ENCODE data around the gene USP7.
"Not testable (repeated sequence)": the region's sequence is repeated elsewhere in the genome, so short reads cannot be mapped to it uniquely, and the experiment has no call there.

Gene USP7

DNA sequence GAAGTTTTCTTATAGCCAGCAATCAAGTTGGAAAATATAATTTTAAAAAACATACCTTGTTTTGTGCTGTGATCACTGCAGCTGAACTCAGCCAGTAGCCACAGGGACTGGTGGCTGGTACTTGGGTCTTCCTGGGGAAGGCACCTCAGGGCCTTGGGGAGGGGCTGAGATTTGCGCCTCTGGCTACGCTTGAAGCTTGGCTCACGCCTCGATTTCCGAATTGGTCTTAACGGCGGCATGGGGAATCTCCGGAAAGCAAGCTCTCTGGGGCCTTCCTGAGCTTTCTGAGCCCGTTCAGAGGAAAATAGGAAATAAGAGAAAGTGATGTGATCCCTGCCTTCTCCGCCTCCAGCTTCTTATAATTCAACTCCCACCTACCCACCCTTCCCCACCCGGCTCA lies 11.3 kb upstream of the USP7 start:
- in situ Hi-C loops (cut with MboI; ENCODE audit: low sequenced_read_pairs) = no loop called here

- in situ Hi-C loops (cut with MboI; ENCODE audit: low sequenced_read_pairs) = no loop called here
Observed at GRCh38 chr16:8972843-8973586, 9.3 kb upstream of the USP7 start.

GRCh38 chr16:8971416-8971815 lies 7.7 kb upstream of the USP7 start:
- in situ Hi-C loops (cut with MboI; ENCODE audit: low sequenced_read_pairs) = no loop called here

- in situ Hi-C loops (cut with MboI; ENCODE audit: low sequenced_read_pairs) = not testable (repeated sequence)
Observed at GRCh38 chr16:8969202-8969897, 5.6 kb upstream of the USP7 start.

GRCh38 chr16:8968054-8968453 lies 4.3 kb upstream of the USP7 start:
- in situ Hi-C loops (cut with MboI; ENCODE audit: low sequenced_read_pairs) = not testable (repeated sequence)

DNA sequence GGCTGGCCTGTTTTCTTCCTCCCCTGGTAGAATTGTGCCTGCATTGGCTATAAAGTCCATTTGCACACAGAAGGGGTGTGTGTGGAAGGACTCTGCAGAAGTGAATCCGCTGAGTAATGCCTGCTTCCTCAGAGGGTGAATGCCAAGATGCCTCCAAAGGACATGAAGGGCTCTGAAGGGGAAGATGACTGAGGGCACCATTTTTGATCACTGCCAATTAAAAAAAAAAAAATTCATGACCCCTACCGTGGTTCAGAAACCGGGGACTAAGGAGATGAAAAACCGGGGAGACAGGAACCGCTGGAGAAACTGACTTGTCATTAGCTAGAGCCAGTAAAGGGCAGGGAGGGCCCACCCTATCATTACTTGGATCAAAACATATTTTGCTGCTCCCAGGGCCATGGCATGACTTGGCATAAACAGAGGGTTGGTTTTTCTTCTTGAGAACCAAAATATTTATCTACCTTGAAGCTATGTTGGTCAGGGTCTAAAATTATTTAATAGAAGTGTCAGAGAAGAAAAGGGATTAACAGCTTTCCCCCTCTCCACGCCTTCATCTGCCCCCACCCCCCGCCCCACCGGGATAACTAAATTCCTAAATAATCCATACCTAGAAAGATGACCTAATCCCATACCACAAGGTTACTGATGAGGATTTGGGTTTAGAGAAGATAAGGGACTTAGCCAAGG lies 3.6 kb upstream of the USP7 start:
- in situ Hi-C loops (cut with MboI; ENCODE audit: low sequenced_read_pairs) = no loop called here

- in situ Hi-C loops (cut with MboI; ENCODE audit: low sequenced_read_pairs) = no loop called here
Observed at GRCh38 chr16:8966817-8967131, 3.1 kb upstream of the USP7 start.

DNA sequence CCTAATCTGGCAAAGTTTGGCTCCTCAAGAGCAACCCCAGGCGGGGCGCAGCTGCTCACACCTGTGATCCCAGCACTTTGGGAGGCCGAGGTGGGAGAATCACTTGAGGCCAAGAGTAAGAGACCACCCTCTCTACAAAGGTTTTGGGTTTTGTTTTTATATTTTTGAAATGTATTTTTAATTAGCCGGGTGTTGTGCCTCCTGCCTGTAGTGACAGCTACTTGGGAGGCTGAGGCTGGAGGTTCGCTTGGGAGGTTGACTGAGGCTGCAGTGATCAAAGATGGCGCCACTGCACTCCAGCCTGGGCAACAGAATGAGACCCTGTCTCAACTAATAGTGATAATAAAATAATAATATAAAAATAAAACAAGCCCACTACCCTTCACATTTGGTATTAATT lies 756 bp upstream of the USP7 start:
- in situ Hi-C loops (cut with MboI; ENCODE audit: low sequenced_read_pairs) = no loop called here

- in situ Hi-C loops (cut with MboI; ENCODE audit: low sequenced_read_pairs) = no loop called here
Observed at GRCh38 chr16:8963010-8963820, 491 bp downstream of the USP7 start.

DNA sequence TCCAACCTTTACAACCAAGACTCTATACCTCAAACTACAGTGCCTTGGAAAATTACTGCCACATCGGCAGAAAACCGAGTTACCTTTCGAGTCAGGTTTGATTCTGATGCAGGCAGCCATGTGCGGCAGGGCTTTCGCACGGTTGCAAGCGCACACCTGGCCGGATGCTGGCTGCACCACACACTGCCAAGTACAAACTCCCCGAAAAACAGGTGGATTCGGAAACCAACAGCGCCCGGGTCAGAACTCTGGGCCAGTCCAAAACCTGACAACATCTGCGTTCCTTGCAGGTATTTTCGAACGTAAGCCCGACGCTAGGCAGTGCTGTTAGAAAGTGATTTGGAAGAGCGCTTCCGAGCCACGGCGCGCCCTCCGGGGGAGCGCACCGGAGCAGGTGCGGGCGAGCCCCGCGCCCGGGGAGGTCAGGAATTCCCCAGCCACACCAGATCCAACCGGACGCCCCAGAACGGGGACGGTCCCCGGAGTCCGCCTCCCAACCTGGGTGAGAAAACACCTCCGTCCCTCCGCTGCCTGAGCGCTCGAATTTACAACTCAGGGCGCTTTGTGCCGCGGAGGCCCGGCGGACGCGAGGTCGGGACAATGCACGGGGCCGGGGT lies 1.2 kb downstream of the USP7 start:
- in situ Hi-C loops (cut with MboI; ENCODE audit: low sequenced_read_pairs) = no loop called here

DNA sequence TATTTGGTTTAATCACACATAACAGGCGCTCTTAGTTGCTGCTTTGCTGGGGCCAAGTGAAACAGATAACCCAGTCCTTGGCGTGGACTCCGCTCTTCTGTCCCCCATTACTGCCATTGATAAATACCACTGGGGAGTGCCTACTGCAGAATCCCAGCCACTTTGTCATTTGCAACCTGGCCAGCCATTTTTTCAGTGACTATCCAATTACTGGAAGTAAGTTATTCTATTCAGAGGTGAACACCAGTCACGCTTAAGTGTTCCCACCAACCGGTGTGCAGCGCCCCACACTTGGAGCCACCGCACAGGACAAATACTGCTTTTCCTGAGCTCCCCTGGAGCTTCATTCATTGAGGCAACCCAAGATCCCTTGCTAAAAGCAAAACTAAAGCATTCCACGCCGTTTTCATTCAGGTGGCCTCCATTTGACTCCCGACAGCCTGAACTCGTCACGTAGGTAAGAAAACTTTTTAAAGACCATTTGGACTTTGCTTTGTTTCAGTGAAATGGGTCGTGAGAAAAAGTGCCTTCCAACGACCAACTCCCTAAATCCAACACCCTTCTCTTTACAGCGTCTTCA lies 1.8 kb downstream of the USP7 start:
- in situ Hi-C loops (cut with MboI; ENCODE audit: low sequenced_read_pairs) = no loop called here

DNA sequence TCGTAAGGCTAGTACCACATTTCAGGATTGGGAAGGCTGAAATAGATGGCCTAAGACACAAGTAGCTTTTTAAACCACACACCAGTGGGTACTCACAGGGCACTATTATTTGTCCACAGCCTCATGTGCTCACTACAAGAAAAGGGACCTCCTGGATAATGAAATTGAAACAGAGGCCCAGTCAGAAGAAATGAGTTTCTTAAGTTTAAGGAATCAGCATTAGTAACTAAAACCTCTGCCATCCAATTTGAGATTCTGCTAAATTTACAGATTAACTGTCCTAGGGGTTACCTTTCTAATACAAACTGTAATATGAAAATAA lies 3.0 kb downstream of the USP7 start:
- in situ Hi-C loops (cut with MboI; ENCODE audit: low sequenced_read_pairs) = no loop called here

DNA sequence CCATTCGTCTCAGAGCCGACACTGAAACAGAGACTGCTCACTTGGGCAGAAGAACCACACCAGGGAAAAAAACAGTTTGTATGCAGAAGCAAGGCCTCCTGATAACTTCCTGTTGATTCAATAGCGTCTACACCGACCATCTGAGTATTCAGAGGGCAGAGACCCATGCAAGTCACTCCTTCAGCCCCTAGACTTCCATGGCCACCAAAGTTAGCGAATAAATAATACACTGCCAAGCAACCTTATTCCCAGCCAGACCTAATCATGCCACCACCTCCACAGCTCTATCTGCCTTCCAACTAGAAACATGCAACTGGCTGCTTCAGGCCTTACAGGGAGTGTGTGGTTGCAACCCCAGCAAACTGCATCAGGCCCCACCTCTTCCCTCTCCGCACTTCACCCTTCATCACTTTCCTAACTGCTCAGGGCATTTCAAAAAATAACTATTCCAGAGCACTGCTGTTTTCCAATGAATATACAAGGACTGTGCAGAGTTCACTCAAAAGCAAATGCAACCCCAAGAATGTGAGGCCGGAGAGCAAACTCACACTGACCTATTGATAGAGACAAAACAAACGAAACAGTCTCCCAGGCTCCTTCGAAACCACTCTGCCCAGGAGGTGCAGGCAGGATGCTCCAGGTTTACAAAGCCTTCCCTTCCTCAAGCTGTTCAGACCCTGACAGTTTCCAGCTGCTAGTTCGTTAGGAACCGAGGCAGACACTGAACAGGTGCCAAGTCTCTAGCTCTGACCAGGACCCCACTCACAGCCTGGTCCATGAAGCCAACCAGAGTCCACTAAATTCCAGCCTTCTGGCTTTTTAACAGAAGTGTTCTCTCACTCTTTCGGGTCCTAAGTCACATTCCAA lies 3.6 kb downstream of the USP7 start:
- in situ Hi-C loops (cut with MboI; ENCODE audit: low sequenced_read_pairs) = no loop called here

GRCh38 chr16:8958344-8959167 lies 5.2 kb downstream of the USP7 start:
- in situ Hi-C loops (cut with MboI; ENCODE audit: low sequenced_read_pairs) = no loop called here

DNA sequence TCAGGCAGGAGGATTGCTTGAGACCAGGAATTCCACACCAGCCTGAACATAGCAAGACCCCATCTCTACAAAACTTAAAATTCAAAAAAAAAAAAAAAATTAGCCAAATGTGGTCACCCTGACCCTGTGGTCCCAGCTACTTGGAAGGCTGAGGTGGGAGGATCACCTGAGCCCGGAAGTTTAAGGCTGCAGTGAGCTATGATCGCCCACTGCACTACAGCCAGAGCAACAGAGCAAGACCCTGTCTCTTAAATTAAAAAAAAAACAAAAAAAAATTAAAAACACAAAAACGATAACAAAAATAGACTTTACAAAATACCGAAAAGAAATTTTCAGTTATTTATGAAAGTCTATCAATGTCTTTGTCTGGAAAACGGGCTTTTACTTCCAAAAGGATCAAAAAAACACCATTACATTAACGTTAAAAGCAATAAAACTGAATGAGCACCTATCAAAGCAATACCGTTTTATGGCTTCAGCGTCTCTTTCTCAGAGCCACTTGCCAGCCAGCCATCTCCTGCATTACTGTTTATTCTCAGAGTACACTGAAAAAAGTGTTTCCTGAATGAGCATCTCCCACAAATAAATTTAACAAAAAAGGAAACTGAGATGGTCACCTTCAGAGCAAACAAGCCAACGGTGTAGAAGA lies 6.1 kb downstream of the USP7 start:
- in situ Hi-C loops (cut with MboI; ENCODE audit: low sequenced_read_pairs) = no loop called here

- in situ Hi-C loops (cut with MboI; ENCODE audit: low sequenced_read_pairs) = no loop called here
Observed at GRCh38 chr16:8957063-8957397, 6.7 kb downstream of the USP7 start.

GRCh38 chr16:8956265-8957062 lies 7.2 kb downstream of the USP7 start:
- in situ Hi-C loops (cut with MboI; ENCODE audit: low sequenced_read_pairs) = no loop called here

DNA sequence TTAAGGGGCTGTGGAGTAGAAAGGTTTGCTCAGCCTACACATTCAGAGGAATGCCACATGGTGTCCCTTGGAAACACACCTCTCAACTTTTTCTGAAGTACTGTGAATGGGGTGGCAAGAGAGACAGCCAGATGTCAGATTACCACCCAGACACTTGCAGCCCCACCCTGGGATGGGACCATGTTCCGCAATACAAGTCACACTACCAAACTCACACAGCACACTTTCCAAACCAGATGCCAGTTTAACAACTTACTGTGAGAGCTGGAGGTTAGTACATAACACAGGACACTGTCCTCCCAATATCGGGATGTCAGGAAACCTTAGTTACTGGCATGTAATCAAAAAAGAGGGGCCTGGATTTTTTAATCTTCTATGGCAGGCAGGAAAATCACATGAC lies 7.9 kb downstream of the USP7 start:
- in situ Hi-C loops (cut with MboI; ENCODE audit: low sequenced_read_pairs) = no loop called here

All from hTERT RPE-1 (cell line).